ENCODE measurements around the gene YWHAH. TPM values are rescaled to one million over a fixed set of nuclear protein-coding genes. Genes with fewer than 3 reads are reported as not detected.
"Not testable (repeated sequence)": the region's sequence is repeated elsewhere in the genome, so short reads cannot be mapped to it uniquely, and the experiment has no call there.

Gene YWHAH
- total RNA-seq, 4 donors from 2014 or later: 93.0 to 111 (median 103) TPM

- no peak overlapping the region for H3K27ac ChIP-seq
- TF ChIP-seq CTCF (IDR thresholded peaks at IDR 0.05) (peak in 5 of 6 experiments; percentile 41 to 70 (median 64)), POLR2A (IDR thresholded peaks at IDR 0.05) (no peak)
- intact Hi-C loops (cut with DNase I): loop anchor here (10.0 kb wide), 1 partner anchor 108 kb away; no protein-coding TSS in a partner anchor
- 4 to 7% methylated on average over 4 to 8 of the region's 9 CpGs for WGBS, 2 donors
- DNase-seq: peak; percentile 74 to 78
- no peaks in the 10 kb centered on the region for H3K9me3 ChIP-seq
- no peaks in the 10 kb centered on the region for H3K4me1 ChIP-seq
- H3K36me3 ChIP-seq: no peaks in the 10 kb centered on the region
- H3K27me3 ChIP-seq: no peaks in the 10 kb centered on the region
- no peak overlapping the region for H3K4me3 ChIP-seq (replicated peaks in 1 of 3)
Observed at GRCh38 chr22:31977141-31977841, 33.0 kb downstream of the YWHAH start.

GRCh38 chr22:31977939-31978338 lies 33.6 kb downstream of the YWHAH start:
- Histone ChIP-seq H3K9me3 (no peaks in the 10 kb centered on the region), H3K36me3 (no peaks in the 10 kb centered on the region), H3K27ac (no peak overlapping the region), H3K4me1 (no peaks in the 10 kb centered on the region), H3K4me3 (replicated peaks in 1 of 3) (no peak overlapping the region), H3K27me3 (no peaks in the 10 kb centered on the region)
- intact Hi-C loops (cut with DNase I): loop anchor here (10.0 kb wide), 1 partner anchor 107 kb away; no protein-coding TSS in a partner anchor
- WGBS, 2 donors: 66 to 72% methylated on average over 3 of the region's 3 CpGs
- DNase-seq: no peak
- TF ChIP-seq CTCF (IDR thresholded peaks at IDR 0.05) (no peak), POLR2A (IDR thresholded peaks at IDR 0.05) (no peak)

- TF ChIP-seq POLR2A (IDR thresholded peaks at IDR 0.05) (no peak), CTCF (IDR thresholded peaks at IDR 0.05) (no peak)
- intact Hi-C loops (cut with DNase I): no loop called here
Observed at GRCh38 chr22:31980628-31981027, 36.3 kb downstream of the YWHAH start.

GRCh38 chr22:31981976-31982375 lies 37.6 kb downstream of the YWHAH start:
- H3K4me3 ChIP-seq (replicated peaks in 1 of 3); intact Hi-C loops (cut with DNase I); H3K27me3 ChIP-seq; H3K4me1 ChIP-seq; H3K9me3 ChIP-seq; H3K27ac ChIP-seq; H3K36me3 ChIP-seq; DNase-seq: not testable (repeated sequence)
- 88 to 93% methylated on average over 8 of the region's 8 CpGs for WGBS, 2 donors

More at GRCh38 chr22:31980628-31981027, 36.3 kb downstream of the YWHAH start:
- Histone ChIP-seq H3K36me3 (no peaks in the 10 kb centered on the region), H3K27ac (no peak overlapping the region), H3K4me3 (replicated peaks in 1 of 3) (no peak overlapping the region), H3K27me3 (no peaks in the 10 kb centered on the region), H3K9me3 (no peaks in the 10 kb centered on the region), H3K4me1 (peaks cover 0 to 4% of the 10 kb centered on the region in 2 donors)
- DNase-seq: no peak
- WGBS, 2 donors: 77 to 80% methylated on average over 4 of the region's 4 CpGs

- Histone ChIP-seq H3K4me1 (peaks cover 0 to 4% of the 10 kb centered on the region in 2 donors), H3K9me3 (no peaks in the 10 kb centered on the region), H3K4me3 (replicated peaks in 1 of 3) (no peak overlapping the region), H3K36me3 (no peaks in the 10 kb centered on the region), H3K27ac (no peak overlapping the region), H3K27me3 (no peaks in the 10 kb centered on the region)
- intact Hi-C loops (cut with DNase I): no loop called here
- TF ChIP-seq CTCF (IDR thresholded peaks at IDR 0.05) (no peak), POLR2A (IDR thresholded peaks at IDR 0.05) (no peak)
- whole genome bisulfite sequencing, 2 donors: 42 to 47% methylated on average over 6 of the region's 6 CpGs
- DNase-seq: peak in 1 of 2 donors; percentile 6
Observed at GRCh38 chr22:31983911-31984656, 39.7 kb downstream of the YWHAH start.

All from thyroid gland (tissue), 4 donors.